ENCODE data around the gene SIRT5.

- TF ChIP-seq CTCF (optimal IDR thresholded peaks at IDR 0.05 in 1 of 3, IDR thresholded peaks at IDR 0.05 in 1 of 3, conservative IDR thresholded peaks at IDR 0.05 in 1 of 3; ENCODE audit: extremely low read depth in 1 of 3, insufficient read depth in 2 of 3, low read length in 3 of 3) (no peak), EZH2 (IDR thresholded peaks at IDR 0.05; ENCODE audit: low read length) (no peak)
Observed at GRCh38 chr6:13591205-13591921, 17.0 kb downstream of the SIRT5 start.
